Mucosa of descending colon (tissue), 3 donors: ENCODE measurements around the gene KCNG1. TPM values are rescaled to one million over a fixed set of nuclear protein-coding genes. Genes with fewer than 3 reads are reported as not detected.

Experiments used
- ATAC-seq: fragments of 200-7000 bp; cut with Tn5 transposase; one replicate; pipeline ENCODE4 v1.9.1; 2020; ENCODE audit warnings: mild to moderate bottlenecking, moderate library complexity
- DNase-seq, 3 donors: peaks; one replicate each; pipeline ENCODE4 v3.0.0-alpha.2; 2020
- H3K36me3 ChIP-seq: fragments of 200-600 bp; one replicate; pipeline ENCODE4 v1.8.0; 2021; ENCODE audit warnings: low read depth, mild to moderate bottlenecking
- H3K4me1 ChIP-seq: fragments of 200-600 bp; one replicate; pipeline ENCODE4 v1.8.0; 2021; ENCODE audit warnings: low read depth, mild to moderate bottlenecking
- H3K4me3 ChIP-seq: fragments of 200-600 bp; one replicate; pipeline ENCODE4 v1.8.0; 2021; ENCODE audit warnings: mild to moderate bottlenecking
- H3K9me3 ChIP-seq: fragments of 200-600 bp; one replicate; pipeline ENCODE4 v1.8.0; 2021; ENCODE audit warnings: mild to moderate bottlenecking
- CTCF ChIP-seq: fragments of 200-600 bp; IDR thresholded peaks from one replicate; pipeline ENCODE4 v1.8.0; 2022; ENCODE audit warnings: antibody characterized with exemption, mild to moderate bottlenecking
- intact Hi-C, 2 donors: fragments of 100-400 bp; cut with DNase I in 1 of 2; cut with micrococcal nuclease in 1 of 2; formaldehyde crosslinking; loops; one replicate each; pipeline versions ENCODE4 v1.11.0 to v1.11.1; 2022; cut with DNase I, micrococcal nuclease
- total RNA-seq, 3 donors: library from RNA; stranded (reverse); fragmentation: NEBNext Ultra II Directional in 2 of 3; extraction: Animal tissue kit (Norgen Biotek cat#: 25700) in 2 of 3; gene quantifications; one replicate each; pipeline versions ENCODE4 v1.2.1 to v1.2.4, GENCODE V29; 2021 to 2023
- donor health status: DM: no; HTN: no; CAD: no; lungs with moderate emphysema.
- donor health status: DM: no; HTN: no; CAD: no.
- donor health status: DM: no; HTN: yes; CAD: no.

The KCNG1 gene
- total RNA-seq, 3 donors from 2014 or later: 6.3 to 16.9 (median 7.2) TPM

GRCh38 chr20:51042064-51042463 lies 19.2 kb upstream of the KCNG1 start:
- H3K4me3 ChIP-seq: no peak overlapping the region
- H3K36me3 ChIP-seq: no peaks in the 10 kb centered on the region
- no peaks in the 10 kb centered on the region for H3K4me1 ChIP-seq
- ATAC-seq (no peak), DNase-seq (no peak)
- intact Hi-C loops: no loop called here
- no peak for TF ChIP-seq CTCF
- no peaks in the 10 kb centered on the region for H3K9me3 ChIP-seq

DNA sequence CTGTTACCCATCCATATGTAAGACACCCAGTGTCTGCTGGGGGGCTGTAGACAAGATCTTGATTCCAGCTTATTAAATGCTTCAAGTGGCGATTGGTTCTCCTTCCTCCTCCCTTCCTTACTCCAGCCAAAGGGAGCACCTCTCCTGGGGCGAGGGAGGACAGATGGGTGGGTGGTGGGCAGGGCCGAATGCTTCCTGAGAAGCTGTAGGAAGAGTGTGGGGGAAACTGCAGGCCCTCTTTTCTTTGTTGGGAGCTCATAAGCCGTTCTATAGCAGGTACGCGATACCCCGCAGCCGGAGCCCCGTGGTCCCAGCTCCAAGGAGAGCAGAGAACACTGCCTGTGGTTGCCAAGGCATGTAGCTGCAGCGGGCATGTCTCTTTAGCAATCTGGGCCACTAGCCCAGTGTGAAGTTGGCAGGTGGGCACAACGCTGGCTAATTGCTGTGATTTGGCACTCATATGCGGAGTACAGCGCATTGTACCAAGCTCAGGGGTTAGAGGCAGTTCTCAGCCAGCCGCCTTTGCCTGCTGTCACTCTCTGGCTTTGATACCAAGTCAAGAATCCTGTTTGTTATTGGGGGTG lies 14.7 kb upstream of the KCNG1 start:
- DNase-seq: no peak
- intact Hi-C loops: no loop called here
- no peak for ATAC-seq
- no peak overlapping the region for H3K4me3 ChIP-seq
- no peaks in the 10 kb centered on the region for H3K36me3 ChIP-seq
- no peaks in the 10 kb centered on the region for H3K4me1 ChIP-seq
- TF ChIP-seq CTCF: no peak
- no peaks in the 10 kb centered on the region for H3K9me3 ChIP-seq

DNA sequence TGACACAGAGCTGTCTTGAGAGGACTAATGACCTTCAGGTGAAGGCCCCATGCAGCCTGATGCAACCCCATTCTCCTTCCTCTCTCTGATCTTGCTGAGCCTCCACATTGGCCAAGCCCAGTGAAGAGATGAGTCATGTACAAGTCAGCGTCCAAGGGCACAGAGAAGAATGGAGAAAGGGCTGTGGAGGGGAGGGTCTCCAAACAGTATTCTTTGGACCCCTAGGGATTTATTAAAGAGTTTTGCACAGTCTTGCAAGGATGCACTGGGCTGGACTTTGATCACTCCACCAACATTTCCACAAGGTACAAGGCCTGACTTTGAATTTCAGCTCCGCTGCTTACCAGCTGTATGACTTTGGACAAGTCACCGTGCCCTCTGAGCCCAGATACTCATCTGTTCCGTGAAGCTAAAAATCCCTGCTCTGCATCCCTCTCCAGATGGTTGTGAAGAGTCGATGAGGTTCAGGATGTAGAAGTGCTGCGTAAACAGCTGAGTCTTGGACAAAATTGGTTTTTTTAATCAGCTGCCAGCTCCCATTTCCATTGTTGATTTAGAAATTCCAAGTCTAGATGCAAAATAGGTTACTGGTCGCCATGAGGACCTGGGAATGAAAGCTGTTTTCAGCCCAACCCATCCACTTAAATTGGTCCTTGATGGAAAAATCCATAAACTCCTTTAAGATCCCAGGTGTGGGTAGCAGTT lies 14.1 kb upstream of the KCNG1 start:
- H3K4me3 ChIP-seq: no peak overlapping the region
- no peaks in the 10 kb centered on the region for H3K4me1 ChIP-seq
- ATAC-seq (no peak), DNase-seq (no peak)
- no peaks in the 10 kb centered on the region for H3K36me3 ChIP-seq
- intact Hi-C loops: no loop called here
- no peak for TF ChIP-seq CTCF
- no peaks in the 10 kb centered on the region for H3K9me3 ChIP-seq

DNA sequence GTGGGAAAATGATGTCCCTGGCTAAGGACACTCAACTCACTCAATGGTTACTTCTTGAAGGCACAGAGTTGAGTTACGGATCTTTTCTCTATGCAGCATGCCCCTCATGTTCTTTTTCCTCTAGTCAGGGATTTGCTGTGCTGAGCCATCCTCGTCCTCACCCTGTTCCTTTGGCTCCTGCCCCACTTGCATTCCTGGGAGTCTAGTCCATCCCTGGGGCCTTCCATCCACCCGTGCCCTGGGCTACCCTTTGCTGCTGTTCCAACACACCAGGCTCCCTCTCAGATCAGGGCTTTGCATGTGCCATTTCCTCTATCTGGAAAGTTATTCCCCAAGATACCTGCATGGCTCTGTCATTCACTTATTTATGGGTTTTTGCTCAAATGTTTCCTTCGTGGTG lies 13.3 kb upstream of the KCNG1 start:
- no peaks in the 10 kb centered on the region for H3K4me1 ChIP-seq

DNA sequence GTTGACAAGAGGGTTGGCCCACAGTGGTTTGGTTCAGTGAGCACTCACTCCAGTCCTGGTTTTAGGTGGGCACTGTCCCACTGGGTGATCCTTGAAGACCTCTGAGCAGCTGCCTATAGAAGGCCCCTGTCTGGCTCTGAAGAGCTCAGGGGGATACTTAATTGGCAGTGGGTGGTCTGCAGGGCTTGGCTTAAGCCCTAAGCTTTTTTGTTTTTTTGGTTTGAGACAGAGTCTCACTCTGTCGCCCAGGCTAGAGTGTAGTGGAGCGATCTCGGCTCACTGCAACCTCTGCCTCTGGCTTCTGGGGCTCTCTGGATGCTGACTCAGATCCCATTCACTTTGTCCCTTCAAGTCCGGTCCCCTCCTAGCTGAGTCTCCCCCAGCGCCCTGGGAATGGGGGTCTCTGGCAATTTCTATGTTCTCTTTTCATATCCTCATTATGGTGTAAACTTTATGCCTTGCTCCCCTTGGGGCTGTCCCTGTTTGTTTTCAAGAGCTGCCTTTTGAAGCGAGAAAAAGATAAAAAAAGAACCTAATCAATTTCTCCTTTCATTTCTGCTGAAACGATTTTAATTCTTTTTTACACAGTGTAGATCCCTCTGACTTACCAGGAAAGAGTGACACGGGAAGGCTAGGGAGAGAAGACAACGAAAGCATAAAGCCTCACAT lies 12.2 kb upstream of the KCNG1 start:
- Histone ChIP-seq H3K9me3 (no peaks in the 10 kb centered on the region), H3K4me3 (no peak overlapping the region), H3K4me1 (no peaks in the 10 kb centered on the region), H3K36me3 (no peaks in the 10 kb centered on the region)
- intact Hi-C loops: no loop called here
- no peak for DNase-seq
- no peak for TF ChIP-seq CTCF
- no peak for ATAC-seq

More for the DNA sequence above, 13.3 kb upstream of the KCNG1 start:
- ATAC-seq: no peak
- intact Hi-C loops: no loop called here
- no peak for DNase-seq
- Histone ChIP-seq H3K36me3 (no peaks in the 10 kb centered on the region), H3K9me3 (no peaks in the 10 kb centered on the region), H3K4me3 (no peak overlapping the region)
- no peak for TF ChIP-seq CTCF
